ENCODE data around the gene CEBPA.

Gene CEBPA

GRCh38 chr19:33287438-33287837 is 14.9 kb downstream of the CEBPA start:
- DNase-seq (ENCODE audit: low spot score) = no peak

- no peak for DNase-seq (ENCODE audit: low spot score)
These were observed 15.4 kb downstream of the CEBPA start for GRCh38 chr19:33286899-33287298.

GRCh38 chr19:33285441-33285927 is 16.9 kb downstream of the CEBPA start:
- no peak for DNase-seq (ENCODE audit: low spot score)

GRCh38 chr19:33284756-33285155 is 17.6 kb downstream of the CEBPA start:
- no peak for DNase-seq (ENCODE audit: low spot score)

- DNase-seq (ENCODE audit: low spot score) = no peak
These were observed 18.1 kb downstream of the CEBPA start for GRCh38 chr19:33284146-33284643.

- no peak for DNase-seq (ENCODE audit: low spot score)
These were observed 18.7 kb downstream of the CEBPA start for GRCh38 chr19:33283589-33283988.

GRCh38 chr19:33282036-33282671 is 20.2 kb downstream of the CEBPA start:
- DNase-seq (ENCODE audit: low spot score) = no peak

- no peak for DNase-seq (ENCODE audit: low spot score)
These were observed 20.9 kb downstream of the CEBPA start for GRCh38 chr19:33281296-33281926.

GRCh38 chr19:33280351-33280921 is 21.9 kb downstream of the CEBPA start:
- no peak for DNase-seq (ENCODE audit: low spot score)

- no peak for DNase-seq (ENCODE audit: low spot score)
These were observed 22.6 kb downstream of the CEBPA start for GRCh38 chr19:33279430-33280350.

- no peak for DNase-seq (ENCODE audit: low spot score)
These were observed 23.7 kb downstream of the CEBPA start for GRCh38 chr19:33278403-33279269.

- no peak for DNase-seq (ENCODE audit: low spot score)
These were observed 24.3 kb downstream of the CEBPA start for GRCh38 chr19:33278023-33278402.

GRCh38 chr19:33277434-33277833 is 24.9 kb downstream of the CEBPA start:
- DNase-seq (ENCODE audit: low spot score) = no peak

- DNase-seq (ENCODE audit: low spot score) = no peak
These were observed 26.3 kb downstream of the CEBPA start for GRCh38 chr19:33275933-33276619.

GRCh38 chr19:33275559-33275932 is 26.8 kb downstream of the CEBPA start:
- no peak for DNase-seq (ENCODE audit: low spot score)

GRCh38 chr19:33274663-33275558 is 27.4 kb downstream of the CEBPA start:
- no peak for DNase-seq (ENCODE audit: low spot score)

GRCh38 chr19:33273881-33274662 is 28.3 kb downstream of the CEBPA start:
- no peak for DNase-seq (ENCODE audit: low spot score)

- no peak for DNase-seq (ENCODE audit: low spot score)
These were observed 29.1 kb downstream of the CEBPA start for GRCh38 chr19:33273065-33273736.
